ENCODE data around the gene PRPF19. TPM values are rescaled to one million over a fixed set of nuclear protein-coding genes. Genes with fewer than 3 reads are reported as not detected.
A peak's percentile ranks its signal among the peaks of the same experiment; 100 is the strongest.

PRPF19 gene
- total RNA-seq, 1 experiment from 2014 or later, result 116 TPM

GRCh38 chr11:60927061-60927592, 20.7 kb upstream of the PRPF19 start:
- ChIA-PET CTCF (interaction anchor here (2.0 kb wide), 1 partner anchor 12 kb away, joined by 4 read pairs; no protein-coding TSS in a partner anchor), POLR2A (no interaction called here)
- Mint-ChIP-seq H3K9me3 (no peaks in the 10 kb centered on the region), H3K4me3 (peak overlapping the region; percentile 4; the same call in 1 of the 2 replicates), H3K4me1 (peaks cover 20% of the 10 kb centered on the region), H3K27ac (no peak overlapping the region), H3K27me3 (ENCODE audit: low read depth) (no peaks in the 10 kb centered on the region; the same call in 1 of the 2 replicates), H3K36me3 (peaks cover 20% of the 10 kb centered on the region)
- TF ChIP-seq FOXK1 (CRISPR knock-in tag; IDR thresholded peaks at IDR 0.05), result no peak
- ATAC-seq (no peak), DNase-seq (ENCODE audit: low spot score) (no peak)

GRCh38 chr11:60926500-60926899, 20.1 kb upstream of the PRPF19 start:
- H3K4me3 Mint-ChIP-seq, result peak overlapping the region; percentile 88; the same call in 1 of the 2 replicates
- DNase-seq (ENCODE audit: low spot score), result no peak
- peaks cover 20% of the 10 kb centered on the region for H3K4me1 Mint-ChIP-seq
- H3K27ac Mint-ChIP-seq, result no peak overlapping the region
- ATAC-seq, result no peak
- ChIA-PET POLR2A (no interaction called here), CTCF (interaction anchor here (2.0 kb wide), 1 partner anchor 11 kb away, joined by 4 read pairs; no protein-coding TSS in a partner anchor)
- no peaks in the 10 kb centered on the region for H3K9me3 Mint-ChIP-seq
- TF ChIP-seq NFATC4 (CRISPR knock-in tag; IDR thresholded peaks at IDR 0.05), result no peak
- no peak for TF ChIP-seq MXD4 (CRISPR knock-in tag; IDR thresholded peaks at IDR 0.05; ENCODE audit: borderline replicate concordance)
- TF ChIP-seq JUN (CRISPR knock-in tag; IDR thresholded peaks at IDR 0.05), result no peak
- no peak for TF ChIP-seq ZBTB21 (CRISPR knock-in tag; IDR thresholded peaks at IDR 0.05; ENCODE audit: borderline replicate concordance)
- TF ChIP-seq ELF4 (CRISPR knock-in tag; IDR thresholded peaks at IDR 0.05; ENCODE audit: low read depth), result no peak
- no peak for TF ChIP-seq SOX15 (CRISPR knock-in tag; IDR thresholded peaks at IDR 0.05)
- no peak for TF ChIP-seq ZNF219 (CRISPR knock-in tag; IDR thresholded peaks at IDR 0.05; ENCODE audit: borderline replicate concordance)
- TF ChIP-seq CREM (CRISPR knock-in tag; IDR thresholded peaks at IDR 0.05), result no peak
- no peak for TF ChIP-seq ZNF121 (CRISPR knock-in tag; IDR thresholded peaks at IDR 0.05)
- no peak for TF ChIP-seq AR (CRISPR knock-in tag; IDR thresholded peaks at IDR 0.05)
- TF ChIP-seq MYBL2 (CRISPR knock-in tag; IDR thresholded peaks at IDR 0.05), result no peak
- no peak for TF ChIP-seq GABPB1 (CRISPR knock-in tag; IDR thresholded peaks at IDR 0.05)
- no peak for TF ChIP-seq TEAD4 (CRISPR knock-in tag; IDR thresholded peaks at IDR 0.05)
- no peak for TF ChIP-seq ZNF416 (CRISPR knock-in tag; IDR thresholded peaks at IDR 0.05)
- no peak for TF ChIP-seq ZBTB43 (CRISPR knock-in tag; IDR thresholded peaks at IDR 0.05)
- TF ChIP-seq MAX (CRISPR knock-in tag; IDR thresholded peaks at IDR 0.05), result no peak
- H3K27me3 Mint-ChIP-seq (ENCODE audit: low read depth), result no peaks in the 10 kb centered on the region; the same call in 1 of the 2 replicates
- H3K36me3 Mint-ChIP-seq, result peaks cover 18% of the 10 kb centered on the region

GRCh38 chr11:60925868-60926267, 19.5 kb upstream of the PRPF19 start:
- peaks cover 19% of the 10 kb centered on the region for H3K36me3 Mint-ChIP-seq
- no peaks in the 10 kb centered on the region for H3K9me3 Mint-ChIP-seq
- ChIA-PET POLR2A (no interaction called here), CTCF (interaction anchor here (2.0 kb wide), 1 partner anchor 10 kb away, joined by 4 read pairs; no protein-coding TSS in a partner anchor)
- no peak for DNase-seq (ENCODE audit: low spot score)
- no peak for TF ChIP-seq ATF1 (CRISPR knock-in tag; IDR thresholded peaks at IDR 0.05)
- no peak for TF ChIP-seq ZNF317 (CRISPR knock-in tag; IDR thresholded peaks at IDR 0.05; ENCODE audit: borderline replicate concordance, low read depth)
- no peak for TF ChIP-seq ZNF232 (CRISPR knock-in tag; IDR thresholded peaks at IDR 0.05)
- no peaks in the 10 kb centered on the region; the same call in 1 of the 2 replicates for H3K27me3 Mint-ChIP-seq (ENCODE audit: low read depth)
- no peak for ATAC-seq
- no peak overlapping the region for H3K27ac Mint-ChIP-seq
- H3K4me1 Mint-ChIP-seq, result peaks cover 20% of the 10 kb centered on the region
- H3K4me3 Mint-ChIP-seq, result peak overlapping the region; percentile 88
